Astrocyte (in vitro differentiated cells and primary cell): Measurements from ENCODE around the gene ITGB3. TPM values are rescaled to one million over a fixed set of nuclear protein-coding genes. Genes with fewer than 3 reads are reported as not detected.

ENCODE experiments used
- DNase-seq: peaks from one replicate; pipeline ENCODE4 v3.0.0-alpha.2; 2010; ENCODE audit warnings: low read depth
- FAIRE-seq: peaks from 2 replicates; lab custom pipeline; 2011; peaks lifted over from hg19 to GRCh38; lab: Jason Lieb, UNC
- H2AFZ ChIP-seq: 2 replicates; pipeline ENCODE4 v1.6.0; 2012; ENCODE audit warnings: low read depth, low read length, inconsistent platforms
- H3K27ac ChIP-seq: 2 replicates; pipeline ENCODE4 v1.5.1; 2011; ENCODE audit warnings: low read depth, low read length, inconsistent platforms
- H3K27me3 ChIP-seq: 2 replicates; pipeline ENCODE4 v1.6.0; 2011; ENCODE audit warnings: low read length, inconsistent platforms; ENCODE audit not compliant: insufficient read depth
- H3K36me3 ChIP-seq: 2 replicates; pipeline ENCODE4 v1.5.1; 2011; ENCODE audit warnings: low read length, inconsistent platforms; ENCODE audit not compliant: insufficient read depth
- H3K4me1 ChIP-seq: 2 replicates; pipeline ENCODE4 v1.5.1; 2011; ENCODE audit warnings: low read length, inconsistent platforms; ENCODE audit not compliant: insufficient read depth
- H3K4me2 ChIP-seq: 2 replicates; pipeline ENCODE4 v1.6.0; 2012; ENCODE audit warnings: low read length, inconsistent platforms
- H3K4me3 ChIP-seq: 2 replicates; pipeline ENCODE4 v1.5.1; 2011; ENCODE audit warnings: low read depth, mild to moderate bottlenecking, low read length, inconsistent platforms; ENCODE audit not compliant: insufficient read depth
- H3K79me2 ChIP-seq: 2 replicates; pipeline ENCODE4 v1.6.0; 2012; ENCODE audit warnings: mild to moderate bottlenecking, low read length, inconsistent platforms; ENCODE audit not compliant: insufficient read depth
- H3K9ac ChIP-seq: 2 replicates; pipeline ENCODE4 v1.6.0; 2012; ENCODE audit warnings: mild to moderate bottlenecking, low read length, inconsistent platforms
- H3K9me3 ChIP-seq: 2 replicates; pipeline ENCODE4 v1.5.1; 2012; ENCODE audit warnings: low read depth, mild to moderate bottlenecking, low read length, inconsistent platforms; ENCODE audit not compliant: insufficient read depth
- H4K20me1 ChIP-seq: 2 replicates; pipeline ENCODE4 v1.6.0; 2012; ENCODE audit warnings: low read length, inconsistent platforms; ENCODE audit not compliant: insufficient read depth
- H3K27ac Mint-ChIP-seq: one replicate; pipeline ENCODE4 v1.8.0; 2021; ENCODE audit warnings: mild to moderate bottlenecking, mixed read lengths; ENCODE audit not compliant: unreplicated experiment
- H3K27me3 Mint-ChIP-seq: one replicate; pipeline ENCODE4 v1.8.0; 2021; ENCODE audit warnings: low read depth, mixed read lengths; ENCODE audit not compliant: unreplicated experiment
- H3K36me3 Mint-ChIP-seq: one replicate; pipeline ENCODE4 v1.8.0; 2021; ENCODE audit warnings: low read depth, mixed read lengths; ENCODE audit not compliant: unreplicated experiment
- H3K4me1 Mint-ChIP-seq: one replicate; pipeline ENCODE4 v1.8.0; 2021; ENCODE audit warnings: low read depth, mixed read lengths; ENCODE audit not compliant: unreplicated experiment
- H3K4me3 Mint-ChIP-seq: one replicate; pipeline ENCODE4 v1.8.0; 2021; ENCODE audit warnings: mild to moderate bottlenecking, moderate library complexity, mixed read lengths; ENCODE audit not compliant: unreplicated experiment
- H3K9me3 Mint-ChIP-seq: one replicate; pipeline ENCODE4 v1.8.0; 2021; ENCODE audit warnings: mild to moderate bottlenecking, mixed read lengths; ENCODE audit not compliant: unreplicated experiment
- EZH2 ChIP-seq: IDR thresholded peaks from 2 replicates; pipeline ENCODE4 v1.6.1; 2012; ENCODE audit warnings: mild to moderate bottlenecking, low read length, inconsistent platforms; ENCODE audit not compliant: insufficient read depth
- total RNA-seq: library from RNA; stranded (reverse); gene quantifications from 2 replicates; pipeline ENCODE4 v1.2.1, GENCODE V29; 2021
- TF ChIP-seq, protein P1 (sequence below): IDR thresholded peaks from 2 replicates; pipeline ENCODE4 v1.5.1; 2011; ENCODE audit warnings: low read depth, mild to moderate bottlenecking, inconsistent platforms, low read length, moderate library complexity; ENCODE audit not compliant: insufficient read depth

Gene ITGB3
- total RNA-seq, 1 donor from 2014 or later, result 44.0 TPM

- TF ChIP-seq, protein P1, sequence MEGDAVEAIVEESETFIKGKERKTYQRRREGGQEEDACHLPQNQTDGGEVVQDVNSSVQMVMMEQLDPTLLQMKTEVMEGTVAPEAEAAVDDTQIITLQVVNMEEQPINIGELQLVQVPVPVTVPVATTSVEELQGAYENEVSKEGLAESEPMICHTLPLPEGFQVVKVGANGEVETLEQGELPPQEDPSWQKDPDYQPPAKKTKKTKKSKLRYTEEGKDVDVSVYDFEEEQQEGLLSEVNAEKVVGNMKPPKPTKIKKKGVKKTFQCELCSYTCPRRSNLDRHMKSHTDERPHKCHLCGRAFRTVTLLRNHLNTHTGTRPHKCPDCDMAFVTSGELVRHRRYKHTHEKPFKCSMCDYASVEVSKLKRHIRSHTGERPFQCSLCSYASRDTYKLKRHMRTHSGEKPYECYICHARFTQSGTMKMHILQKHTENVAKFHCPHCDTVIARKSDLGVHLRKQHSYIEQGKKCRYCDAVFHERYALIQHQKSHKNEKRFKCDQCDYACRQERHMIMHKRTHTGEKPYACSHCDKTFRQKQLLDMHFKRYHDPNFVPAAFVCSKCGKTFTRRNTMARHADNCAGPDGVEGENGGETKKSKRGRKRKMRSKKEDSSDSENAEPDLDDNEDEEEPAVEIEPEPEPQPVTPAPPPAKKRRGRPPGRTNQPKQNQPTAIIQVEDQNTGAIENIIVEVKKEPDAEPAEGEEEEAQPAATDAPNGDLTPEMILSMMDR, result peak; percentile 100
- TF ChIP-seq EZH2, result no peak
- Histone ChIP-seq H2AFZ (peak overlapping the region; percentile 86), H3K36me3 (no peaks in the 10 kb centered on the region), H3K9me3 (no peaks in the 10 kb centered on the region), H3K9ac (peak overlapping the region; percentile 79), H3K27me3 (no peaks in the 10 kb centered on the region), H3K79me2 (no peaks in the 10 kb centered on the region), H3K4me1 (peaks cover 29% of the 10 kb centered on the region), H4K20me1 (no peaks in the 10 kb centered on the region), H3K27ac (peak overlapping the region; percentile 49), H3K4me2 (peak overlapping the region; percentile 83), H3K4me3 (peak overlapping the region; percentile 55)
- Mint-ChIP-seq H3K27me3 (peaks cover 2% of the 10 kb centered on the region), H3K4me3 (no peak overlapping the region), H3K36me3 (no peaks in the 10 kb centered on the region), H3K27ac (peak overlapping the region; percentile 94), H3K4me1 (peaks cover 27% of the 10 kb centered on the region), H3K9me3 (peaks cover 2% of the 10 kb centered on the region)
- peak; percentile 86 for DNase-seq
- no peak for FAIRE-seq
Observed at GRCh38 chr17:47229535-47230443, 23.8 kb upstream of the ITGB3 start.

DNA sequence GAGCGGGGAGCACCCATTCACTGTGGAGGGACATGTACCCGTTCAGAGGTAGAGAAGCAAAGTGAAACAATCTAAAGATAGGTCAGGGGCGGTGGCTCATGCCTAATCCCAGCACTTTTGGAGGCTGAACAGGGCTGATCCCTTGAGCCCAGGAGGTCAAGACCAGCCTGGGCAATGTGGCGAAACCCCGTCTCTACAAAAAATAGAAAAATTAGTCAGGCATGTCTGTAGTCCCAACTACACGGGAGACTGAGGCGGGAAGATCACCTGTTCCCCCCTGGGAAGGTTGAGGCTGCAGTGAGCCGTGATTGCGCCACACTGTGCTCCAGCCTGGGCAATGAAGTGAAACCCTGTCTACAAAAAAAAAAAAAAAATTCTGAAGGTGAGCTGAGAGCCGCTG, 22.8 kb upstream of the ITGB3 start:
- Mint-ChIP-seq H3K27me3 (peaks cover 2% of the 10 kb centered on the region), H3K4me3 (no peak overlapping the region), H3K27ac (no peak overlapping the region), H3K4me1 (peaks cover 16% of the 10 kb centered on the region), H3K36me3 (no peaks in the 10 kb centered on the region), H3K9me3 (peaks cover 2% of the 10 kb centered on the region)
- Histone ChIP-seq H3K27ac (no peak overlapping the region), H3K4me3 (no peak overlapping the region), H3K9ac (no peak overlapping the region), H3K27me3 (no peaks in the 10 kb centered on the region), H3K4me2 (no peak overlapping the region), H3K4me1 (peaks cover 18% of the 10 kb centered on the region), H3K79me2 (no peaks in the 10 kb centered on the region), H3K9me3 (no peaks in the 10 kb centered on the region), H3K36me3 (no peaks in the 10 kb centered on the region), H4K20me1 (no peaks in the 10 kb centered on the region), H2AFZ (no peak overlapping the region)
- DNase-seq (no peak), FAIRE-seq (no peak)
- no peak for TF ChIP-seq EZH2
- TF ChIP-seq, protein P1, result no peak

DNA sequence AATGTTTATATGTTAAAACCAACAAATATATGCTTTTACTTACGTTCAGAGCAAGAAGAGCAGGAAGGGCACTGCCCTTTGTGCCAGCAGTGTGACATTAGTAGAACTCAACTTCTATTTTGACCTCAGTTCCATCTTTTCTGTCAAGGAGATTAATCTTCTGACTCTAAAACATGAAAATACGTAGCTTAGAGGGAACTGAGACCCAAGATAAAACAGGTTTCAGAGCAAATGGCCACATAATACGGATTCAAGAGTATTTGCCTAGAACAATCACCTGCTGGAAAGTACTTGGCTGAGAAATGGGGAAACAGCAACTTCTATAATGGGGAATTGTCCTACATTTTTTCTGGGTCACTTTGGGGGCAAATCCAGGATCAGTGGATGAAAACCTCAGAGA, 22.3 kb upstream of the ITGB3 start:
- DNase-seq, result no peak
- Histone ChIP-seq H3K27me3 (no peaks in the 10 kb centered on the region), H4K20me1 (no peaks in the 10 kb centered on the region), H2AFZ (no peak overlapping the region), H3K36me3 (no peaks in the 10 kb centered on the region), H3K27ac (no peak overlapping the region), H3K4me3 (no peak overlapping the region), H3K4me2 (no peak overlapping the region), H3K4me1 (peaks cover 13% of the 10 kb centered on the region), H3K9ac (no peak overlapping the region), H3K79me2 (no peaks in the 10 kb centered on the region), H3K9me3 (no peaks in the 10 kb centered on the region)
- Mint-ChIP-seq H3K4me1 (peaks cover 13% of the 10 kb centered on the region), H3K27me3 (peaks cover 2% of the 10 kb centered on the region), H3K27ac (no peak overlapping the region), H3K36me3 (no peaks in the 10 kb centered on the region), H3K9me3 (peaks cover 2% of the 10 kb centered on the region), H3K4me3 (no peak overlapping the region)
- TF ChIP-seq, protein P1, result no peak
- TF ChIP-seq EZH2, result no peak
- FAIRE-seq, result no peak
